Hepatocyte (in vitro differentiated cells): ENCODE results near the gene DOCK1. TPM values are rescaled to one million over a fixed set of nuclear protein-coding genes. Genes with fewer than 3 reads are reported as not detected.

ENCODE experiments used
- DNase-seq: peaks from one replicate; pipeline ENCODE4 v3.0.0-alpha.2; 2016; ENCODE audit warnings: low spot score
- H2AFZ ChIP-seq: fragments of 200-600 bp; sonication (generic); 2 replicates; pipeline ENCODE4 v1.6.0; 2016; ENCODE audit warnings: antibody characterized with exemption, mild to moderate bottlenecking
- H3K27ac ChIP-seq: fragments of 200-600 bp; sonication (generic); 2 replicates; pipeline ENCODE4 v1.5.1; 2016; ENCODE audit warnings: mild to moderate bottlenecking
- H3K27me3 ChIP-seq: fragments of 200-600 bp; sonication (generic); 2 replicates; pipeline ENCODE4 v1.6.1; 2016
- H3K36me3 ChIP-seq: fragments of 200-600 bp; sonication (generic); replicated peaks from 2 replicates; pipeline ENCODE4 v1.5.1; 2016; ENCODE audit warnings: low read depth; ENCODE audit not compliant: insufficient read depth
- H3K4me1 ChIP-seq: fragments of 200-600 bp; sonication (generic); 2 replicates; pipeline ENCODE4 v1.5.1; 2016; ENCODE audit warnings: mild to moderate bottlenecking, moderate library complexity; ENCODE audit not compliant: insufficient read depth
- H3K4me2 ChIP-seq: fragments of 200-600 bp; sonication (generic); 2 replicates; pipeline ENCODE4 v1.6.0; 2016
- H3K4me3 ChIP-seq: fragments of 200-600 bp; sonication (generic); 2 replicates; pipeline ENCODE4 v1.5.1; 2016; ENCODE audit warnings: mild to moderate bottlenecking
- H3K79me2 ChIP-seq: fragments of 200-600 bp; sonication (generic); 2 replicates; pipeline ENCODE4 v1.6.0; 2017; ENCODE audit warnings: mild to moderate bottlenecking
- H3K9me2 ChIP-seq: fragments of 200-600 bp; sonication (generic); replicated peaks from 2 replicates; pipeline ENCODE4 v1.6.0; 2017; ENCODE audit warnings: mild to moderate bottlenecking; ENCODE audit not compliant: insufficient read depth
- H3K9me3 ChIP-seq: fragments of 200-600 bp; sonication (generic); 2 replicates; pipeline ENCODE4 v1.5.1; 2016; ENCODE audit warnings: low read depth, mild to moderate bottlenecking
- H4K20me1 ChIP-seq: fragments of 200-600 bp; sonication (generic); 2 replicates; pipeline ENCODE4 v1.6.0; 2016; ENCODE audit warnings: mild to moderate bottlenecking; ENCODE audit not compliant: insufficient read depth, poor library complexity, severe bottlenecking
- EZH2 ChIP-seq: fragments of 200-600 bp; sonication (generic); IDR thresholded peaks from 2 replicates; pipeline ENCODE4 v1.6.1; 2016; ENCODE audit warnings: antibody characterized with exemption, mild to moderate bottlenecking, borderline replicate concordance
- EZH2phosphoT487 ChIP-seq: fragments of 200-600 bp; sonication (generic); IDR thresholded peaks from one replicate; pipeline ENCODE4 v1.6.1; 2018; ENCODE audit warnings: antibody characterized with exemption, mild to moderate bottlenecking, low read depth, moderate library complexity; ENCODE audit not compliant: unreplicated experiment, severe bottlenecking
- WGBS: methylation state at CpG from one replicate; pipeline ENCODE4 v1.1.6; 2016; ENCODE audit warnings: low lambda C conversion rate; ENCODE audit errors: missing lambda C conversion rate; 5-methylcytosine and 5-hydroxymethylcytosine counted together
- polyA plus RNA-seq: library from polyadenylated mRNA; unstranded; fragments of >200 nt; fragmentation: Nextera tagmentation; extraction: Ambion mirVana; gene quantifications from 2 replicates; pipeline ENCODE4 v1.2.1, GENCODE V29; 2016
- total RNA-seq: library from RNA; depleted of rRNA; stranded (reverse); fragments of >200 nt; gene quantifications from 2 replicates; pipeline ENCODE4 v1.2.3, GENCODE V29; 2014
- TF ChIP-seq, protein P1 (sequence below): fragments of 200-600 bp; sonication (generic); IDR thresholded peaks from 2 replicates; pipeline ENCODE4 v1.5.1; 2016; ENCODE audit warnings: antibody characterized with exemption, mild to moderate bottlenecking; ENCODE audit not compliant: poor library complexity

Gene DOCK1
- total and polyA plus RNA-seq, 2 experiments from 2014 or later: 16.0 to 55.5 TPM

DNA sequence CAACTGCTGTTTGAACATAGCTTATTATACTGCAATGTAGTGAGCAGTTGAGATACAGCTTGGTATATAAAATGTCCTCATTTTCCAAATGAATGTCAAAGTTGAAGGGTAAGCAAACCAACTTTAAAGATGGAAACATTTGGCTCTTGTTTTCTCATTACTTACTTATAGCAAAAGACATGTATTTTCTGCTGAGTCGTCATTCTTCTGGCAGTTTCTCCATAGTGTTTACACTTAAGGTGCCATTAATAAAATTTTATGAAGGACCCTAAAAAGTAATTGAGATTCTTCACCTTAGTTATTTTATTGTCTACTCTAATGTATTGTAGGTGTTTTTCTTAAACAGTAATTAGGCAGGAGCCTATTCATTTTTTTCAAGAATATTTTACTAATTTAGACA lies 222.6 kb downstream of the DOCK1 start:
- H3K4me1 ChIP-seq: no peaks in the 10 kb centered on the region

DNA sequence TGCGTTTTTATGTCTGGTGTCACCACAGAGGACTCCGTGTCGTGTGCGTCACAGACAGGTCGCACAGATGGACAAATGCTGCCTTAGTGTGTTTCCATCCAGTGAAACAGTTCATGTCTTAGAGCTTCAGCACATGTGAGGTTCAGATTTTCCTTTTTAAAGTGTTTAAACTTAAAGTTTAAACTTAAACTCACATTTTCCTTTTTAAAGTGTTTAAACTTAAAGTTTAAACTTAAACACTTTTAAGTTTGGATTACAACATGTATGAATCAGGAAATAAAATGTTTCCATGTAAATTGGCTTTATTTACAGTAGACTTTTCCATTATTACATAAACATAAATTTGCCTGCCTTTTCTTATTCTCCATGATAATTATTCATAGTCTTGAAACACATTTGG lies 223.9 kb downstream of the DOCK1 start:
- no peak overlapping the region for H3K4me3 ChIP-seq
- H4K20me1 ChIP-seq: no peaks in the 10 kb centered on the region
- 98% methylated on average over 5 of the region's 5 CpGs for WGBS
- H3K4me2 ChIP-seq: no peak overlapping the region
- no peaks in the 10 kb centered on the region for H3K27me3 ChIP-seq
- H3K9me2 ChIP-seq: no peaks in the 10 kb centered on the region
- TF ChIP-seq EZH2: no peak
- TF ChIP-seq, protein P1, sequence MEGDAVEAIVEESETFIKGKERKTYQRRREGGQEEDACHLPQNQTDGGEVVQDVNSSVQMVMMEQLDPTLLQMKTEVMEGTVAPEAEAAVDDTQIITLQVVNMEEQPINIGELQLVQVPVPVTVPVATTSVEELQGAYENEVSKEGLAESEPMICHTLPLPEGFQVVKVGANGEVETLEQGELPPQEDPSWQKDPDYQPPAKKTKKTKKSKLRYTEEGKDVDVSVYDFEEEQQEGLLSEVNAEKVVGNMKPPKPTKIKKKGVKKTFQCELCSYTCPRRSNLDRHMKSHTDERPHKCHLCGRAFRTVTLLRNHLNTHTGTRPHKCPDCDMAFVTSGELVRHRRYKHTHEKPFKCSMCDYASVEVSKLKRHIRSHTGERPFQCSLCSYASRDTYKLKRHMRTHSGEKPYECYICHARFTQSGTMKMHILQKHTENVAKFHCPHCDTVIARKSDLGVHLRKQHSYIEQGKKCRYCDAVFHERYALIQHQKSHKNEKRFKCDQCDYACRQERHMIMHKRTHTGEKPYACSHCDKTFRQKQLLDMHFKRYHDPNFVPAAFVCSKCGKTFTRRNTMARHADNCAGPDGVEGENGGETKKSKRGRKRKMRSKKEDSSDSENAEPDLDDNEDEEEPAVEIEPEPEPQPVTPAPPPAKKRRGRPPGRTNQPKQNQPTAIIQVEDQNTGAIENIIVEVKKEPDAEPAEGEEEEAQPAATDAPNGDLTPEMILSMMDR: no peak
- TF ChIP-seq EZH2phosphoT487: no peak
- no peaks in the 10 kb centered on the region for H3K79me2 ChIP-seq
- no peaks in the 10 kb centered on the region for H3K9me3 ChIP-seq
- H3K36me3 ChIP-seq: no peaks in the 10 kb centered on the region
- no peak overlapping the region for H2AFZ ChIP-seq
- peaks cover 7% of the 10 kb centered on the region for H3K4me1 ChIP-seq
- no peak for DNase-seq
- no peak overlapping the region for H3K27ac ChIP-seq

More for the DNA sequence above, 222.6 kb downstream of the DOCK1 start:
- 100% methylated on average over 1 of the region's 1 CpG for WGBS
- H4K20me1 ChIP-seq: no peaks in the 10 kb centered on the region
- no peak overlapping the region for H3K27ac ChIP-seq
- no peaks in the 10 kb centered on the region for H3K9me2 ChIP-seq
- no peaks in the 10 kb centered on the region for H3K36me3 ChIP-seq
- TF ChIP-seq EZH2 (no peak), EZH2phosphoT487 (no peak)
- TF ChIP-seq, protein P1: no peak
- H3K79me2 ChIP-seq: no peaks in the 10 kb centered on the region
- no peak for DNase-seq
- no peaks in the 10 kb centered on the region for H3K27me3 ChIP-seq
- no peak overlapping the region for H2AFZ ChIP-seq
- H3K4me3 ChIP-seq: no peak overlapping the region
- H3K9me3 ChIP-seq: no peaks in the 10 kb centered on the region
- no peak overlapping the region for H3K4me2 ChIP-seq

DNA sequence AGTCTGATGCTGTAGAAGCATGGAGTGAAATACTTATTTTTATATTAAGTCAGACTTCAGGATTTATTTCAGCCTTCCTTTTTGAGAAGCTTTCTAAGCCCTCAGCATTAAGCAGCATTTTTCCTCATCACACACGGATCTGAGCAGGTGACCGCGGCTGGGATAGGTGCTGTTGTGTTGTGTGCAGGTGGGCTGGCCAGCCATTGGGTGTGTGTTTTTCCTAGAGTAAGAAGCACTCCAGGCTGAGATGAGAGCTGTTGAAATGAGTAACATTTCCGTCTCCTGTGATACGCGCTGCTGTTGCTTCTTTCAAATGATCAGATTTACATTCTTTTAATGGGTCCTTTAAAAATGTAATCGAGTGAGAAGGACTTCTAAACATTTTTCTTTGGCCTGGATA lies 227.2 kb downstream of the DOCK1 start:
- H2AFZ ChIP-seq: no peak overlapping the region
- no peak overlapping the region for H3K27ac ChIP-seq
- peaks cover 8% of the 10 kb centered on the region for H3K4me1 ChIP-seq
- no peaks in the 10 kb centered on the region for H3K9me3 ChIP-seq
- H3K9me2 ChIP-seq: no peaks in the 10 kb centered on the region
- no peak overlapping the region for H3K4me3 ChIP-seq
- no peak overlapping the region for H3K4me2 ChIP-seq
- no peaks in the 10 kb centered on the region for H3K79me2 ChIP-seq
- WGBS: 95% methylated on average over 7 of the region's 7 CpGs
- H3K36me3 ChIP-seq: no peaks in the 10 kb centered on the region
- no peaks in the 10 kb centered on the region for H3K27me3 ChIP-seq
- H4K20me1 ChIP-seq: no peaks in the 10 kb centered on the region
- DNase-seq: no peak
- TF ChIP-seq EZH2phosphoT487: no peak
- TF ChIP-seq, protein P1: no peak
- TF ChIP-seq EZH2: no peak

DNA sequence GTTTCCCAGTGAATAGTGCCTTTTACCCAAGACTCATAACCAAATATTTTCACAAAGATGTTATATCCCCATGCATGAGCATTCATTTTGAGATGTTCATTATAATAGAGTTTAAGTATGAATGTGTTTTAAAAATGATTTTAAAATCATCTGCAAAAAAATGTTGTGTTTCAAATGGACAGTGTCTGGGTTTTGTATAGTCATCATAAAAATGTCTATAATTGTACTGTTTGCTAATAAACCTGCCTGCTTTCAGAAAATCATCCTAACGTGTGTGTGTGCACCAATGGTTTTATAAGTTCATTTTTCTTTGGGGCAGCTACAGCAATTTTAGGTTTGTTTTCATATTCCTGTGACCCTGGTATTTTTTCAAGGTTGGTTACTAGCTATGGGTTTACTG lies 228.0 kb downstream of the DOCK1 start:
- H3K4me2 ChIP-seq: no peak overlapping the region

More for the DNA sequence above, 228.0 kb downstream of the DOCK1 start:
- Histone ChIP-seq H3K4me3 (no peak overlapping the region), H3K9me2 (no peaks in the 10 kb centered on the region), H3K36me3 (no peaks in the 10 kb centered on the region), H3K27ac (no peak overlapping the region), H4K20me1 (no peaks in the 10 kb centered on the region), H2AFZ (no peak overlapping the region), H3K79me2 (no peaks in the 10 kb centered on the region), H3K4me1 (peaks cover 8% of the 10 kb centered on the region), H3K9me3 (no peaks in the 10 kb centered on the region), H3K27me3 (no peaks in the 10 kb centered on the region)
- DNase-seq: no peak
- TF ChIP-seq, protein P1: no peak
- TF ChIP-seq EZH2phosphoT487 (no peak), EZH2 (no peak)
- WGBS: 96% methylated on average over 1 of the region's 1 CpG
